GM10248 (cell line): Measurements from ENCODE around the gene ATF7IP.

Experiments used
- CTCF ChIA-PET: fragments of 300-600 bp; sonication (Branson Sonifier 250); formaldehyde crosslinking; extraction: SDS; loops from one replicate; lab custom pipeline; 2021; ENCODE audit warnings: antibody characterized with exemption; lab: Yijun Ruan, JAX
- POLR2A ChIA-PET: fragments of 350-650 bp; sonication (Branson Sonifier 250); formaldehyde crosslinking; extraction: SDS; loops from one replicate; lab custom pipeline; 2020; ENCODE audit warnings: antibody characterized with exemption; lab: Yijun Ruan, JAX
- DNase-seq: peaks from one replicate; pipeline ENCODE4 v3.0.0; 2012; ENCODE audit errors: extremely low spot score
- TF ChIP-seq, protein P1 (sequence below): IDR thresholded peaks from 2 replicates; pipeline ENCODE4 v1.5.1; 2012; ENCODE audit warnings: mild to moderate bottlenecking, low read depth; ENCODE audit errors: extremely low read depth, missing control alignments, control extremely low read depth

Gene ATF7IP

GRCh38 chr12:14373217-14373616, 7.7 kb downstream of the ATF7IP start:
- DNase-seq: no peak
- POLR2A ChIA-PET: no interaction called here
- TF ChIP-seq, protein P1, sequence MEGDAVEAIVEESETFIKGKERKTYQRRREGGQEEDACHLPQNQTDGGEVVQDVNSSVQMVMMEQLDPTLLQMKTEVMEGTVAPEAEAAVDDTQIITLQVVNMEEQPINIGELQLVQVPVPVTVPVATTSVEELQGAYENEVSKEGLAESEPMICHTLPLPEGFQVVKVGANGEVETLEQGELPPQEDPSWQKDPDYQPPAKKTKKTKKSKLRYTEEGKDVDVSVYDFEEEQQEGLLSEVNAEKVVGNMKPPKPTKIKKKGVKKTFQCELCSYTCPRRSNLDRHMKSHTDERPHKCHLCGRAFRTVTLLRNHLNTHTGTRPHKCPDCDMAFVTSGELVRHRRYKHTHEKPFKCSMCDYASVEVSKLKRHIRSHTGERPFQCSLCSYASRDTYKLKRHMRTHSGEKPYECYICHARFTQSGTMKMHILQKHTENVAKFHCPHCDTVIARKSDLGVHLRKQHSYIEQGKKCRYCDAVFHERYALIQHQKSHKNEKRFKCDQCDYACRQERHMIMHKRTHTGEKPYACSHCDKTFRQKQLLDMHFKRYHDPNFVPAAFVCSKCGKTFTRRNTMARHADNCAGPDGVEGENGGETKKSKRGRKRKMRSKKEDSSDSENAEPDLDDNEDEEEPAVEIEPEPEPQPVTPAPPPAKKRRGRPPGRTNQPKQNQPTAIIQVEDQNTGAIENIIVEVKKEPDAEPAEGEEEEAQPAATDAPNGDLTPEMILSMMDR: no peak
- CTCF ChIA-PET: interaction anchor here (0.9 to 3.0 kb wide), 6 partner anchors 9 to 135 kb away, joined by 3 to 15 read pairs (median 5); no protein-coding TSS in a partner anchor

DNA sequence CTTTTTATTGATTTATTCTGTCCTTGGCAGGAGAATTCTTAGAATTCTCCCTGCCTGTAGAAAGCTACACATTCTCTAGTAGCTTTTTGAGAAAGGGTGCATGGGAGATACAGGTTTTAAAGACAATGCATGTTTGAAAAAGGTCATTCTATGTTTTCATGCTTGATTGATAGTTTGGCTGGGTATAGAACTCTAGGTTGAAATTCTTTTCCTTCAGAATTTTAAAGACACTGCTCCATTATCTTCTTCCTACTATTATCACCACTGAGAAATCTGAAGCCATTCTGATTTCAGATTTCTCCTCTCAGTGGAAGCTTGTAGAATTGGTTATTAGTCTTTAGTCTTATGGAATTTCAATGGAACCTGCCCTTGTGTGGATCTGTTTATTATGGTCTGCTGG, 14.0 kb downstream of the ATF7IP start:
- ChIA-PET POLR2A (no interaction called here), CTCF (no interaction called here)
- TF ChIP-seq, protein P1: no peak
- DNase-seq: no peak

- ChIA-PET CTCF (interaction anchor here (0.8 to 4.2 kb wide), 10 partner anchors 9 to 145 kb away, joined by 3 to 28 read pairs (median 4); partner anchors contain the start of gene ATF7IP), POLR2A (interaction anchor here (1.1 to 3.1 kb wide), 3 partner anchors 9 to 127 kb away, joined by 3 to 19 read pairs (median 11); partner anchors contain the start of gene ATF7IP)
- TF ChIP-seq, protein P1: no peak
- DNase-seq: peak; percentile 61
Observed at GRCh38 chr12:14384783-14385638, 19.5 kb downstream of the ATF7IP start.

GRCh38 chr12:14387219-14387871, 21.9 kb downstream of the ATF7IP start:
- TF ChIP-seq, protein P1: no peak
- CTCF ChIA-PET: interaction anchor here (1.0 kb wide), 1 partner anchor 16 kb away, joined by 4 read pairs; no protein-coding TSS in a partner anchor
- DNase-seq: no peak
- POLR2A ChIA-PET: no interaction called here

- TF ChIP-seq, protein P1: no peak
- CTCF ChIA-PET: interaction anchor here (0.7 to 1.5 kb wide), 3 partner anchors 10 to 25 kb away, joined by 4 to 6 read pairs (median 4); partner anchors contain the start of gene ATF7IP
- no peak for DNase-seq
- POLR2A ChIA-PET: no interaction called here
Observed at GRCh38 chr12:14390449-14390848, 25.0 kb downstream of the ATF7IP start.
